Stimulated activated CD8-positive, alpha-beta memory T cell treated with anti-CD3 and anti-CD28 coated beads, Interleukin-7, amount 100 ng/mL, for 1 hour (primary cell): ENCODE results near the gene SENP1.

Experiments
- DNase-seq, 2 donors: peaks; one replicate each; pipeline ENCODE4 v3.0.0-alpha.2; 2020; ENCODE audit warnings: low read depth in 2 of 2

SENP1 gene

DNA sequence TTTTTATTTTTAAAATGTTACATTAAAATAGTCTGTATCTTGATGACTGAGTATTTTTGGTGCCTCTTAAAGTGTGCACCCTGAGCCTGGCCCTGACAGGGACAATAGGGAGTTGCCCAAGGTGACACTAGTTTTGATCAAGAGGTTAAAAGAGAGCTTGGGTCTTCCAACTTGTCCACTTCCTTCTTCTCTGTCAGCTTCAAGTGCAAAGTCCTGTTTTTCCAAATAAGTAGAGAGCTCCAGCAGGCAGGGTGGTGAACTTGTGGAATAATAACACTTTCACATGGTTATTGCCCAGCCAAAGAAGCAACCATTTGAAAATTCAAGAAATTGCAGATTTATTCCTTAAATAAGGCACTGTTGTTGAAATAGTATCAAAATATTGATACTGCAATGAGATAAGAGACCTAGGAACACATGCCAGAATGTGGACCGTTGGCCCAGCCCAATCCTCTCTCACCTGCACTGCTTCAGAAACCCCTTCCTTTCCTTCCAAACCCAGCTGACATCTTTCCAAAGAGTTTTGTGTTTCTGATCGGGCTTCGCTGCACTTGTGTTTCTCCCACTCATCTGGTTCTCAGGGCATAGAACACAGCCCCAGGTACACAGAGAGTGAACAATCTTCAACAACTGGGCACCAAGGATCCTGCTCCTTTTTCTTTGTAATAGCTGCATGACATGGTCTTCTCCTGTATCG, 87.8 kb downstream of the SENP1 start:
- no peak for DNase-seq

DNA sequence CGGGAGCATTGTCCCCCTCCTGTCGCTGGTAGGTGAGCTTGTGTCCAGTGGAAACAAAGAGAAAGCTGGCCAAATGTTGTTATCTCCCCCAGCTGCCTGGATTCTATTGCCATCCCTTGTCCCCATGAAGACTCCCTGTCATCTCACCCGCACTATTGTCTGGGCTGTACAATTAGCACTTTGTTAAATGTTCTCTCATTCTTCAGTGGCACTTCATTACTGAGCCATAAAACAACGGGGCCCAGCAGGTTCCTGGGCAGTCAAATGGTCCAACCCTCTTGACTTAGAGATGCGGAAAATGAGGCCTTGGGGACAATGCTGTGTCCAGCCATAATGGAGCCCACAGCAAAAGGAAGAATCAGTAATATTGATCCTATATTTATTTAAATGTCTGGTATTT, 88.4 kb downstream of the SENP1 start:
- no peak for DNase-seq

DNA sequence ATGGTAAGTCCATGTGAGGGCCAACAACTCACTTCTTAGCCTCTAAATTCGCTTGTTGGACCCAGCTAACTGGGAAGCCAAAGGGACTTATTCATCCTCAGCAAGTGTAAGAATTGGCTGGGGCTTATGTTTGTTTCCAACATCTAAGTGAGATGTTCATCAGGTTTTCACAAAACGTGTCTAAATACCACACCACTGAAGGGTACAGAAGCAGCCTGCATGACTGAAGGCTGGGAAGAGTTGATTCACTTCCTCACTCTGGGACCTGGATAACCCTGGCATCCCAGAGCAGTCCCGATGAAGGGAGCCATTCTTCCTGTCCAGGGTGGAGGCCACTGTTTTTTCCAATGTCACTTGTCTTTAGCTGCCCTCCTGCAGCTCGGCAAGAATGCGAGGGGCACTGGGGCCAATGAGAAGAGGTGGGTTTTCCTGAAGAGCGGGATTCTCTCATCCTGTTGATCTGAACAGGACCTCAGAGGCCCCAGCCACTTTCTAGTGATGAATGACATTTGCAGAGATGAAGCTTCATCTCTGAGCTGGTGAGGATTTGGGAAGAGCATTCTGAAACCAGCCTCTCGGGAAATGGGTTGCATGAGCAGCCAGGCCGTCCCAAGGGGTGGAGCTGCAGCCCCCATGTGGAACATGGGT, 89.4 kb downstream of the SENP1 start:
- DNase-seq = no peak

DNA sequence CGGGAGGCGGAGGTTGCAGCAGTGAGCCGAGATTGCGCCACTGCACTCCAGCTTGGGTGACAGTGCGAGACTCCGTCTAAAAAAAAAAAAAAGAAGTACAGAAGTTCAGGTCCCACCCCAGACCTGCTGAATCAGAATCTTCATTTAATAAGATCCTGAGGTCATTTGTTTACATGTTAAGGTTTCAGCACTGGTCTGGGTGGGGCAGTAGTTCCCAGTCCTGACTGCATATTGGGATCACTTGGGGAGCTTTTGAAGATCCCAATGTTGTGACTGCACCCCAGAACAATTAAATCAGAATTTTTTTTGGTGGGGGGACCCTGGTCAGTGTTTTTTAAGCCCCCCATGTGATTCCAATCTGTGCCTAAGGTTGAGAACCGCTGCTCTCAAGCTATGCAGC, 89.9 kb downstream of the SENP1 start:
- no peak for DNase-seq

DNA sequence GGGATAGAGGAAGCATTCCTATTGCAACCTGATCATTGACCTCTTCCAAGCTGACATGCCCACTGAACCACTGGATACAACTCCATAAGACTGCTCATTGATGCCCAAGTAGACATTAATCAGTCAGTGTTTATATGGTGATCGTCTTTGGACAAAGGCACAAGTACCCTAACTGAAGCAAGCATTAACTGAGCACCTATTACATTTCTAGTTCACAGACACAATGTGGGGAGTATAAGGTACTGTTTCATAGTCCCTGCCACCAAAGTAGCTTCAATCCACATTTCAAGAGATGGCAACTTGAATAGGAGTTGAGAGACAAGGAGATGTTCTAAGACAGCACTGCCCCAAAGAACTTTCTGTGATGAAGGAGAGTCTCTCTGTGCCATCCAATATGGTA, 90.8 kb downstream of the SENP1 start:
- no peak for DNase-seq

DNA sequence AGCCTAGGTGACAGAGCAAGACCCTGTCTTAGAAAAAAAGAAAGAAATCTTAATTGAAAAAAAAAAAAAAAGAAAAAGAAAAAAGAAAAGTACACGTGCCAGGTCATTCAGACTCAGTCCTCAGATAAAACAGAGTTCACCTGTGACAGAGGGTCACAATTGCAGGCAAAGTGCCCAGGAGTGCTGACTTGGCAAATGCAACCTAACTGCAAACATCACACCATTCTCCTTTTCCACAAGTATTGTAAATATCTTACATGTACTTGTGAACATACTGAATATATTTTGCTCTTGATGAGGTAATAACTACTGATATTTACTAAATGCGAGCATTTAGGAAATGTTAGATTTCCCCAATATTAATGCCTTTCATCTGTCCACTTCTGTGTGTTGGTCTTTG, 92.6 kb downstream of the SENP1 start:
- DNase-seq = no peak

DNA sequence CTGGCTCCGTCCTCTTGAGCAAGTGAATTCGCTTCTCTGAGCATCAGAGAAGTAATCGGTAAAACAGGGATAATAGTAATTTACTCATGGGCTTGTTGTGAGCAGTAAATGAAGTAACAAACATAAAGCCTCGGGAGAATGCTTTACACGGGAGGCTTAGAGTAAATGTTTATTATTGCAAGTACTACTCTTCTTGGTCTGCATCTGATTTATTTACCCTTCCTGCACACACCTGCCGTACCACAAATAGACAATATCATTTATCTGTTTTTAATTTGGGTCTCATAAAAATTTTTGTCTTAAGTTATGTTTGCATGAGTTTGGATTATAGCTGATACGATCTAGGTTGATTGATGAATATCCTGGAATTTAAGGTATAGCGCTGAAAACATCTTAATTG, 93.8 kb downstream of the SENP1 start:
- no peak for DNase-seq

DNA sequence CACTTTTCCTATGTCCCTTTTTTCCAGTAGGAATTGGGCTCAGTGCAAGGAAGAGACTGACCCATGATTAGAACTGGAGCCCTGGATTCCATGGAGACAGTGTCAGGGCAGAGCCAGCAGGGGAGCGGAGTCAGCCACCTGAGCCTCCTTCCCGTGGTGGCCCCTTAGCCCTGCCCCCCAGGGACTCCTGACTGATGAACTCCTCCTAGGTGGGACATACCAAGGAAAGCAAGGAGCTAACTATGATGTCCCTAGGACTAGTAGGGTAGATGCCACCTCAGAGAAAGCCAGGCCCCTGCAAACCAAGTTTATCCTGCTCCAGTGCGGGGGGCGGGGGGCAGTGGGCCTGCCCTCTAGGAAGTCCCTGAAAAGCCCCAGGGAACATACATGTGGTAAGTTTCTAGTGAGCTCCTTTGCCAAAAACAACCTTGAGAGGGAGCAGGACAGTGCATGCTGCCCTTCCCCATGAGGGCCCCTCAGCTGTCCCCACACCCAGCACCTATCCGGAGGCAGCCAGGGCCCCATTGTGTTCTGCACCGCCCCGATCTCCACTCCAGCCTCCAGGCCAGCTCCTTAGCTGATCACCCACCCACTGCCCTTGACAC, 95.4 kb downstream of the SENP1 start:
- no peak for DNase-seq

DNA sequence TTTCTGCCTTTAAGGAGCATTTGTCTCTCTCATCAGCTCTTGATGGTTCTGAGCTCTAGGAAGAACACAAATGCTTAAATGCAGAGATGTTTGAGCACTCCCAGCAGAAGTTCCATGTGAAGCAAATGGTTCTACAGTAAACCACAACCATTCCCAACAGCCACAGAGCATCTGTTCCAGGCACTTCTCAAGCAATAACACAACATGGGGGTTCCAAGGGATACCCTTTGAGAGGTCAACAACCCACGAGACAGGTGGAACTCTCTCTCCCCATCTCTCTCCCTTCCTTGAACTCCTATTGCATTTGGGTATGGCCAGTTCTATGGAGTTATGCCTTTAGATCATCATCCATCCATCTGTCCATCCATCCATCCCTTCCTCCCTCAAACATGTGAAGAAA, 96.4 kb downstream of the SENP1 start:
- DNase-seq = no peak

DNA sequence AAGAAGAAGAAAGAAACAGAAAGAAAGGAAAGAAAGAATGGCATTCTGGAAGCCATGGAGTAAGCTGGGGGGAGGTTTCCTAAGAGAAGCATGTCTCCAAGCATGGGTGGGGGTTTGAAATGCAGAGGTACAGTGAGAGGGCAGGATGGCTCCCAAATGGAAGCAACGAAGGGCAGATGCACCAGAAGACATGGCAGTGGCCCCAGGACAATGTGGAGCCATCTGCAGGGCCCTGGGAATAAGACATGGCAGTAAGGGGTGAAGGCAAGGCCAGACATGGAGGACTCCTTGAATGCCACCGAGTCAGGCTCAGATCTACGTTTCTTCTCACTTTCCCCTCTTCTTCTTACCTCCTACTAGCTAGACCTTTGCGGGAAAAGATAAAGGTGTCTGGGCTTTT, 96.9 kb downstream of the SENP1 start:
- DNase-seq = no peak

DNA sequence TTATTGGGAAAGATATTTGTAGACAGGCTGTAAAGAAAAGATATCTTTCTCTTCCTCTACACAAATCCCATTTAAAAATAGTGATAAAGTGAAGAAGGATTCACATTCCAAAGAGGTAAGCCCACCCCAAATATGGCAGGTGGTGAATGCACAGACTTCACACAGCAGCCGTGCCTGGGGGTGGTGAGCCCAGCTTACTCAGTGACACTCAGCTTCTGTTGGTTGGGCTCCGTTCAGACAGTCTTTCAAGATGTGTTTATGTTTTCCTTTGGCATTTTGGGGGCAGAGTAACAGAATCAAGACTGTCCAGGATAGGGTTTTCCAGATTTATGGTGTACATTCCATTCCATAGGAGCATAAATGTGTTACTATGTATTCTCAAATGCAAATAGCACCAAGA, 97.5 kb downstream of the SENP1 start:
- no peak for DNase-seq

DNA sequence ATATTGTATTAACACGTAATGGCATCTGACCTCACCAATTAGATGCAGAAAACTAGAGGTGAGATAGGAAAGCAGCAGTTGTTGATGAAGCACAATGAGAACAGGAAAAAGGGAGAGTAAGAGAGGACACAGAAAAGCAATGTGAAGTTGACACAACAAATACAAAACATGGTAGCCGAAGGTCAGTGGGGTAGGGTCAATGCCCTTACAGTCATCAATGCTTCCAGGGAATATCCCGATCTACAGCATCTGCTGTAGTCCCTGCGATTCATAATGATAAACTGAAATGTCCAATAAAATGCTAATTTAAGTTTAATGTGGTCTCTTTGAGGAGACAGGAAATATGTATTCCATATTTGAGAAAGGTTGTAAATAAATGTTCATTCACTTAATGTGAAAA, 98.7 kb downstream of the SENP1 start:
- no peak for DNase-seq

DNA sequence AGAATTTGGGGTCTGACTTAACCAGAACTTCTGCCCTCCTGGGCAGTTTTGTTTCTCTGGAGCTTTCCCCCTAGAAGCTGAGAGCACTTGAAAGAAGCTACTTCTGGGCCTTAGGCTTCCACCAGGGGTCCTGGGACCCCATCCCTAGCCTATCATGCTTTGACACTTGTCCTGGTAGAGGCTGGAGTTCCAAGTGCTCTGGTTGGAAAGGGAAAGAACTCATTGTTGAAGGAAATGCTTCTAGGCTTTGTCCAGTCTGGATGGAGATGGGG, 100.2 kb downstream of the SENP1 start:
- DNase-seq = no peak

DNA sequence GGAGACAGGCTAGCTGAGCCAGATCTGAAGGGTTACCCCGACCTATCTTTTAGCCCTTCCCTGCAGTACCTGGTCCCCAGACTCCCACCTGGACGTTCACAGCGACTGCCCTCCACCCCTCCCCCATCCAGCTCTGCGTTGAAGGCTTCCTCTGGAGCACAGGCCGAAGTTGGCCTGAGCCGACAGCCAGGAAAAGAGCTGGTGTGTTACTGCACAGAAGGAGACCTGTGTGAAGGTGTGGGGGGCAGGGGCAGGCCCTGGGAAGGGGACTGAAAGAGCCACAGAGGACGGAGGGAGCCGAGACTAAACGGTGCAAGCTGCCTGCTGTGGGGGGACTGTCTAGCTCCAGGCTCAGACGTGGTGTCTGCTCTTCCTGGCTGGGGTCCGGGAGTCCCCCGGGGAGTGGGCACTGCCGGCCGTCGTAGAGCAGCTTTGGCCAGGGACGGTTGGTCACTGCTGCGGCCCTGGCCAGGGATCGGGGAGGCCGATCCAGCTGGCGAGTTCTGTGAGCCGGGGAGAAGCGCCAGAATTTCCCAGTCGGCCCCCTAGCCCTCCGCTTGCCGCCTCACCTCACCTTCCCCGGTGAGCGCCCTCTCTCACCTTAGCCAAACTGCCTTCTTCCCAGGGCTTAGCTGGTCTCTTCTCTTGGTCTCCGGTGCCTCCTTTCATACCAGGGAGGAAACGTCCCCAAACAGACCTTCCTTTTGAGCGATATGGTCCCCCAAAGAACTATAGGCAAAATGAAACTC, 100.7 kb downstream of the SENP1 start:
- DNase-seq = no peak

DNA sequence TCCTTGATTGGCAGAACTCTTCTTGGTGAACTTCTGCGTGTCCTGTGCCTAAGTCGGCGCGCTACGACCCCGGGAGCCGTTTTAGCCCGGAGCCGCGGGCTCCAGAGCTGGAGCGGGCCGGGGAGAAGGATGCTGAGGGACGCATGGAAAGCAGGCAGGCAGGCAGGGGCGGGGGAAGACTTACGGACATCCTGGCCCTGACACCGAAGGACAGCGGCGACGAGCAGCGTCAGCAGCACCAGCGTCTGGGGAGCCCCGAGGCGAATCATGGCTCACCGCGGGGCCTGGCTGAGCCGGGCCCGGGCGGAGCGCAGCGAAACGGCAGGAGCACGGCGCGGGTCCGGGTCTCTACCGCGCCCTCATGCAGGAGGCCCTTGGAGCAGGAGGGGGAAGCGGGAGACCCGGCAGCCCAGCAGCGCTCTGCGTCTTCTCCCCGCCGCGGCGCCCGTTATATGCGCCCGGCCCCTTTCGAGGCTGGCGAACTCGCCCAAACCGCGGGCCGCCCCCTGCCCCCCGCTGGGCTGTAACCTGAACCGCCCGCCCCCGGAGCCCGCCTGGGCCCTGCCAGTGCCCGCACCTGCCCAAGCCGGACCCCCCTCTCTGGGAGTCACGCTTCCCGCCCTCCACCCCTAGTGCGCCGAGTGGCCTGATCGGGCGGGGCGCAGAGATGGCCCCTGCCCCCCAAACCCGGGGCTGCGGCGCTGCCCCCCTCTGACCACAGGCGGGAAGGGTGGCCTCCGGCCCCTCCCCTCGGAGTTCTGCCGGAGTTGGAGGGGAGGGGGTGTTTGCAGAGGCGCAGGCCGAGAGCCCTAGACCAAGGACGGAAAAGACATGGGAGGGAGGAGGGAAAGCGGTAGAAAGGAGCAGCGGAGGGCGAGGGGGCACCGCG, 101.6 kb downstream of the SENP1 start, which contains the start of gene COL2A1:
Gene COL2A1 (minus strand): TSS at position 424 of the 889 bp plus-strand sequence. CDS start 155 bp downstream, at position 269.
- DNase-seq = no peak

DNA sequence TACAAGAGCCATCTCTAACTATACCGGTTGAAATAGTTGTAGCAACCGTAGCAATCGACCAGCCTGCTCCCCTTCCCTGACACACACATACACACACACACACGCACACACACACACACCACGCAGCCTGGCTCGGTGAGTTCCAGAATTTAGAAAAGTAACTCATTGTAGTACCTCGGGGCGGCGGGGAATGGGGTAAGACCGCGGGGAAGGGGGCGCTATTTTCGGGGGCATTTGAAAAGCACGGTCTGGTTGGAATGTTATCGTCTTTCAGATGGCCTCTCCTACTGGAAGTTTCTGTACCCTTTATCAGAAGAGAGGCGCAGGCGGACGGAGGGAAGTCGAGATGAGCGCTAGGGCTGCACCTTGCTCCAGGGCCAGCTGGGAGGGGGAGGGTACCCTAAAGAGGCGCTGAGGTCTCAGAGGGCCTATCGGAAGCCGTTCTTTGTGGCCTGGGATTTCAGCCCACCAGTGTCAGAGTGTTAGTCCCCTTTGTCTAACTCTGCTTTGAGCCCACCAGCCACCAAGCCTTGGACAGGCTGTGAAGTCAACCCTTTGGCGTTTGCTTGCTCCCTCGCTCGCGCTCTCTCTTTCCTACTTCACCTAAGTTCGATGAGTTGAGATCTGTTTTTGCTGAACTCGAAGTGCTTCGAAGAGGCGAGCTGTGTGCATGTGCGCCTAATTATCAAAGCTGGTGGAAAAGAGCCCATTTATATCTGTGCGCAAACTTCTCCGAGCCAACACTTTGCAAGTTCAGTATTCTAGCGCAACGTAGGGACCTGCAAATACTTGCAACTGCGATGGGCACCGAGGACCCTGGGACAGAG, 102.4 kb downstream of the SENP1 start:
- DNase-seq = no peak

DNA sequence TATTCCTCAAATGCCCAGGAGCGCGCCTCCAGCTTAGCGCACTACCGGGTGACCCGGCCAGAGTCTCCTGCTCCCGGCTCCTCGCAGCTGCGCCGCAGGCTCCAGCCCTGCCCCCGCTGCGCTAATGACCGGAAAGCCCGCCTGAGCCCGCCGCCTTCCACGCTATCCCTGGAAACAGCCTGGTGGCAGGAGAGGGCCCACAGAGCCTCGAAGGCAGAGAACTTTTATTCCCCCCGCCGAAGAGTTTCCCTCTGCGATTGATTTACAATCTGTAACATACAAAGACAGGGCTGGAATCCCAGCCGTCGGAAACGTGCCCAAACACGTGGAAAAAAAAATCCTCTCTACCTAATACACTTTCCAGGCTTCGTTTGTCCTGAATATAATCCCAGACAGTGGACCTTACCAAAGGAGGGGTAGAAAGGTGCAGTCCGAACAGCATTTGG, 103.1 kb downstream of the SENP1 start:
- no peak for DNase-seq

DNA sequence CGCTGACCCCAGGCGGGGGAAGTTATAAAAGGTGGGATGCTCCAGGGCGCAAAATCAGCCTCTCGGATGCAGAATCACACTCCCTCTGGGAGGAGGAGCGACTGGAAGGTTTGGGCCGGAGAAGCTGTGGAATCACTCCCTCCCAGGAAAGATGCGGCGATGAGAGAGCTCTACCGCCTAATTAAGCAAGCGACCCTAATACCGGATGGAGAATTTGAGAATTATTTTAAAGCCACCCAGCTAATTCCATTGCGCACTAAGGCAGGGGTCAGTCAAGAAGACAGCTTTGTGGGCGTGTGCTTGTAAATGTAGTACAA, 103.5 kb downstream of the SENP1 start:
- DNase-seq = no peak

DNA sequence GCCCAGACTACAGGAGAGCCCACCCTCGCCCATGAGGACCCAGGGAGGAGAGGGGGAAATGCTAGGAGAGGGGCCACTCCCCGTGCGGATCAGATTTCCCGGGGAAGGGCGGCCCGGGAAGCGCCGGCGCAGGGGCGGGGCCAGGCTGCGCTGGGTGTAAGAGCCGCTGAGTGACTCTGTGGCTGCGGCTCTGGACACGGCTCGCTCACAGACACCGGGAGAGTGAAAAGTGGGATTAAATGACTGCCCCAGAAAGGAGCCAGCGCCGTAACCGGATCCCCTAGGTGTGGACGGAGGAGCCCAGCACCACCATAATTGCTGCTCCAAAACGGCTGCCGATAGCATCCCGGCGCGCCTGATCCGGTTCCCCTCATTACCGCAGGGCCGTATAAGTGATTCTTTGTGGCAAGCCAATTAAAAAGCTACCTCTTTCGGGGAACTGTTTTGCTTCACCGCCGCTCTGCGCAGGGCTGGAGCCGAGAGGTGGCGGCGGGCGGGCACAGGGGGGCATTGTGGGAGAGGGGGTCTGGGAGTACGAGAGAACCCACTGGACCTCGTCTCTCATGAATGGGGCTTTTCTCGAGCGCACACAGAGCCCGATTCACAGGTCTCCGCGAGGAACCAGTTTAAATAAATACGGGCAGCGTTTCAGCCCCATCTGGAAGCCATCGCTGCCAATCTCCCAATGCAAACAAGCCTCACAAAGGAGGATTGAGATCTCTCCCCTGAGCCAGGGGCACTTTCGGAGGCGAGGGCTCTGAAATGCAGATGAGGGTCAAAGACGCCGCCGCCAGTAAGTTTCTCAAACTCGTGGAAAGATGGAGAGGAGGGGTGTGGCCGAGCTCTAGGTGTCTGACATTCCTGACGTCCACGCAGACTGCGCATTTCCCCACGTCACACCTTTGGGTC, 104.1 kb downstream of the SENP1 start:
- no peak for DNase-seq
